ENCODE results near the gene DOCK4. TPM values are rescaled to one million over a fixed set of nuclear protein-coding genes. Genes with fewer than 3 reads are reported as not detected.

Gene DOCK4
- total and polyA plus RNA-seq, 10 of the 15 experiments (the other 5 are each of a cell fraction or from before 2014, with no cell fraction given) = 0.03 to 0.73 (median 0.38) TPM

- no peak for TF ChIP-seq POLR2AphosphoS2 (IDR thresholded peaks at IDR 0.05; ENCODE audit: low read depth, low read length)
- TF ChIP-seq CREM (IDR thresholded peaks at IDR 0.05; ENCODE audit: low read depth) = no peak
- no peak for TF ChIP-seq RELA (IDR thresholded peaks at IDR 0.05; ENCODE audit: borderline replicate concordance, partially characterized antibody)
- TF ChIP-seq RB1 (IDR thresholded peaks at IDR 0.05; ENCODE audit: borderline replicate concordance) = no peak
- TF ChIP-seq ATF3 (IDR thresholded peaks at IDR 0.05; ENCODE audit: borderline replicate concordance, extremely low read depth, low read depth, low read length) = no peak
- TF ChIP-seq CEBPB (IDR thresholded peaks at IDR 0.05; ENCODE audit: borderline replicate concordance in 1 of 2, low read depth in 2 of 2, low read length in 2 of 2) = no peak
- peak; percentile 73; the same call in 1 of the 2 replicates for TF ChIP-seq SPI1 (IDR thresholded peaks at IDR 0.05; ENCODE audit: borderline replicate concordance, insufficient read depth, low read depth, low read length)
- no peak for TF ChIP-seq FOXM1 (IDR thresholded peaks at IDR 0.05; ENCODE audit: low read depth, low read length)
Measured at GRCh38 chr7:112204499-112205342, 1.5 kb downstream of the DOCK4 start (continued).

GRCh38 chr7:112203365-112203739, 2.8 kb downstream of the DOCK4 start:
- TF ChIP-seq RFX5 (IDR thresholded peaks at IDR 0.05; ENCODE audit: low read depth, low read length) = no peak
- TF ChIP-seq MAX (IDR thresholded peaks at IDR 0.05; ENCODE audit: low read depth, low read length) = no peak
- H3K9me3 ChIP-seq (replicated peaks; ENCODE audit: control insufficient read depth, insufficient read depth, low read length) = no peaks in the 10 kb centered on the region
- FAIRE-seq = no peak
- H3K4me1 ChIP-seq (ENCODE audit: control insufficient read depth, insufficient read depth, low read length) = no peaks in the 10 kb centered on the region; the same call in 1 of the 2 replicates
- POLR2A ChIA-PET = no interaction called here
- peaks cover 14% of the 10 kb centered on the region for H3K79me2 ChIP-seq (ENCODE audit: control insufficient read depth, insufficient read depth, low read length)
- no peak overlapping the region for H3K4me3 ChIP-seq
- ATAC-seq = no peak
- no peak overlapping the region for H2AFZ ChIP-seq (ENCODE audit: control insufficient read depth, low read depth, low read length)
- RAD21 ChIA-PET (ENCODE audit: unreplicated experiment) = no interaction called here
- H3K27ac ChIP-seq (ENCODE audit: control insufficient read depth, insufficient read depth) = no peak overlapping the region
- in situ Hi-C loops (cut with MboI) = no loop called here
- SMC1A ChIA-PET (ENCODE audit: uncharacterized antibody, unreplicated experiment) = no interaction called here
- WGBS (ENCODE audit: insufficient coverage, insufficient replicate concordance, low lambda C conversion rate, missing lambda C conversion rate) = 75% methylated on average over 4 of the region's 4 CpGs
- no peak overlapping the region for H3K4me2 ChIP-seq (ENCODE audit: control insufficient read depth, insufficient read depth)
- no peaks in the 10 kb centered on the region for H3K36me3 ChIP-seq (ENCODE audit: control insufficient read depth in 2 of 2, insufficient read depth in 2 of 2, low read length in 1 of 2)
- CTCF ChIA-PET = no interaction called here
- no TSS peak for BruUV-seq (replicated peaks)
- intact Hi-C loops (cut with micrococcal nuclease; ENCODE audit: unreplicated experiment) = no loop called here
- DNase-seq (ENCODE audit: low read depth, low spot score) = no peak
- H3K9ac ChIP-seq (ENCODE audit: control insufficient read depth, insufficient read depth, low read length) = no peak overlapping the region
- H4K20me1 ChIP-seq (ENCODE audit: control insufficient read depth, insufficient read depth) = no peaks in the 10 kb centered on the region
- no peaks in the 10 kb centered on the region for H3K27me3 ChIP-seq (replicated peaks in 1 of 2; ENCODE audit: control insufficient read depth in 2 of 2, insufficient read depth in 2 of 2, low read length in 1 of 2)
